Measurements from ENCODE around the gene TBCD. TPM values are rescaled to one million over a fixed set of nuclear protein-coding genes. Genes with fewer than 3 reads are reported as not detected.

The TBCD gene
- total RNA-seq, 1 donor from 2014 or later, result 59.8 TPM

- H3K36me3 Mint-ChIP-seq (ENCODE audit: low read depth), result no peaks in the 10 kb centered on the region
- H3K4me3 Mint-ChIP-seq (ENCODE audit: unreplicated experiment), result no peak overlapping the region
- H3K9me3 Mint-ChIP-seq (ENCODE audit: low read depth), result no peaks in the 10 kb centered on the region
- peaks cover 5% of the 10 kb centered on the region for H3K4me1 Mint-ChIP-seq (ENCODE audit: low read depth)
- no peaks in the 10 kb centered on the region for H3K27me3 Mint-ChIP-seq (ENCODE audit: low read depth)
- DNase-seq (ENCODE audit: low spot score), result no peak
- no peak overlapping the region for H3K27ac Mint-ChIP-seq (ENCODE audit: unreplicated experiment)
- no peak for TF ChIP-seq CTCF (IDR thresholded peaks at IDR 0.05)
Measured at GRCh38 chr17:82970818-82971590, 219.1 kb downstream of the TBCD start.

- H3K36me3 Mint-ChIP-seq (ENCODE audit: low read depth), result no peaks in the 10 kb centered on the region
- H3K27ac Mint-ChIP-seq (ENCODE audit: unreplicated experiment), result no peak overlapping the region
- no peak for DNase-seq (ENCODE audit: low spot score)
- no peaks in the 10 kb centered on the region for H3K9me3 Mint-ChIP-seq (ENCODE audit: low read depth)
- no peak overlapping the region for H3K4me3 Mint-ChIP-seq (ENCODE audit: unreplicated experiment)
- peaks cover 5% of the 10 kb centered on the region for H3K4me1 Mint-ChIP-seq (ENCODE audit: low read depth)
- no peak for TF ChIP-seq CTCF (IDR thresholded peaks at IDR 0.05)
- H3K27me3 Mint-ChIP-seq (ENCODE audit: low read depth), result no peaks in the 10 kb centered on the region
Measured at GRCh38 chr17:82972836-82973372, 221.0 kb downstream of the TBCD start.

- no peak for TF ChIP-seq CTCF (IDR thresholded peaks at IDR 0.05)
- DNase-seq (ENCODE audit: low spot score), result no peak
- peaks cover 5% of the 10 kb centered on the region for H3K4me1 Mint-ChIP-seq (ENCODE audit: low read depth)
- H3K9me3 Mint-ChIP-seq (ENCODE audit: low read depth), result no peaks in the 10 kb centered on the region
- H3K4me3 Mint-ChIP-seq (ENCODE audit: unreplicated experiment), result no peak overlapping the region
- no peaks in the 10 kb centered on the region for H3K27me3 Mint-ChIP-seq (ENCODE audit: low read depth)
- H3K36me3 Mint-ChIP-seq (ENCODE audit: low read depth), result no peaks in the 10 kb centered on the region
- H3K27ac Mint-ChIP-seq (ENCODE audit: unreplicated experiment), result no peak overlapping the region
Measured at GRCh38 chr17:82973456-82974135, 221.7 kb downstream of the TBCD start.

- no peak overlapping the region for H3K4me3 Mint-ChIP-seq (ENCODE audit: unreplicated experiment)
- H3K27ac Mint-ChIP-seq (ENCODE audit: unreplicated experiment), result no peak overlapping the region
- peaks cover 5% of the 10 kb centered on the region for H3K4me1 Mint-ChIP-seq (ENCODE audit: low read depth)
- no peak for DNase-seq (ENCODE audit: low spot score)
- H3K36me3 Mint-ChIP-seq (ENCODE audit: low read depth), result no peaks in the 10 kb centered on the region
- TF ChIP-seq CTCF (IDR thresholded peaks at IDR 0.05), result no peak
- no peaks in the 10 kb centered on the region for H3K27me3 Mint-ChIP-seq (ENCODE audit: low read depth)
- no peaks in the 10 kb centered on the region for H3K9me3 Mint-ChIP-seq (ENCODE audit: low read depth)
Measured at GRCh38 chr17:82974136-82974952, 222.5 kb downstream of the TBCD start.

- Mint-ChIP-seq H3K4me1 (ENCODE audit: low read depth) (peaks cover 5% of the 10 kb centered on the region), H3K36me3 (ENCODE audit: low read depth) (no peaks in the 10 kb centered on the region), H3K27ac (ENCODE audit: unreplicated experiment) (no peak overlapping the region), H3K27me3 (ENCODE audit: low read depth) (no peaks in the 10 kb centered on the region), H3K4me3 (ENCODE audit: unreplicated experiment) (no peak overlapping the region), H3K9me3 (ENCODE audit: low read depth) (no peaks in the 10 kb centered on the region)
- TF ChIP-seq CTCF (IDR thresholded peaks at IDR 0.05), result no peak
- no peak for DNase-seq (ENCODE audit: low spot score)
Measured at GRCh38 chr17:82976982-82977488, 225.2 kb downstream of the TBCD start.
